ENCODE data around the gene SLC5A3. TPM values are rescaled to one million over a fixed set of nuclear protein-coding genes. Genes with fewer than 3 reads are reported as not detected.

Gene SLC5A3
- total and polyA plus RNA-seq, 10 of the 15 experiments (the other 5 are each of a cell fraction or from before 2014, with no cell fraction given): 3.3 to 21.4 (median 12.0) TPM

DNA sequence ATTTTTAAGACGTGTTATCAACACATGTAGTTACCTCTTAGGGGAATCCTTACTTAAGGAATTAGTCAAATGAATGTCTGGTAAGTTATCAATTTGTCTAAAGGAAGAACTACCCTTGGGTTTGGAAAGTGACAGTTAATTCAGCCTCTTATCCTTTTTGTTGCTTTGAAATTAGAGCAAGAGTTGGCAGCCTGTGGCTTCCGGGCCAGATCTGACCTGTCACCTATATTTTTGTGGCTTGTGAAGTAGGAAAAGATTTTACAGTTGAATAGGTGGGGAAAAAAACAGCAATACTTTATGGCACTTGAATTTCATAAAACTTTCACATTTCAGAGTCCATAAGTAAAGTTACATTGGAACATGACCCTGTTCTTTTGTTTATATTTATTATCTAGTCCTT, 5.5 kb downstream of the SLC5A3 start (continued):
- TF ChIP-seq ZNF592 (IDR thresholded peaks at IDR 0.05): no peak
- TF ChIP-seq HSF1 (IDR thresholded peaks at IDR 0.05; ENCODE audit: low read depth, low read length): no peak
- TF ChIP-seq NFXL1 (IDR thresholded peaks at IDR 0.05; ENCODE audit: borderline replicate concordance): no peak
- TF ChIP-seq ZNF24 (IDR thresholded peaks at IDR 0.05): no peak
- peak; percentile 53 for TF ChIP-seq SKIL (IDR thresholded peaks at IDR 0.05; ENCODE audit: low read depth, poor library complexity, severe bottlenecking)
- TF ChIP-seq BHLHE40 (IDR thresholded peaks at IDR 0.05; ENCODE audit: borderline replicate concordance in 1 of 2, low read depth in 2 of 2, low read length in 1 of 2): no peak
- no peak for TF ChIP-seq SMAD1 (IDR thresholded peaks at IDR 0.05; ENCODE audit: low read depth, partially characterized antibody)
